Activated gamma-delta T cell treated with Interleukin-2 at 50 U/mL for 16 hours (primary cell): ENCODE measurements around the gene NCR3LG1.

Experiments
- DNase-seq: peaks from one replicate; pipeline ENCODE4 v3.0.0-alpha.2; 2020

The NCR3LG1 gene

GRCh38 chr11:17394743-17395390 is 43.3 kb downstream of the NCR3LG1 start:
- DNase-seq, result no peak

- DNase-seq, result no peak
Measured at GRCh38 chr11:17395554-17395961, 44.0 kb downstream of the NCR3LG1 start.

- DNase-seq, result no peak
Measured at GRCh38 chr11:17395978-17396377, 44.4 kb downstream of the NCR3LG1 start.

- no peak for DNase-seq
Measured at GRCh38 chr11:17396598-17397310, 45.2 kb downstream of the NCR3LG1 start.

- no peak for DNase-seq
Measured at GRCh38 chr11:17397311-17398002, 45.9 kb downstream of the NCR3LG1 start.

- no peak for DNase-seq
Measured at GRCh38 chr11:17399236-17399635, 47.6 kb downstream of the NCR3LG1 start.

- no peak for DNase-seq
Measured at GRCh38 chr11:17400048-17400775, 48.6 kb downstream of the NCR3LG1 start.

- DNase-seq, result no peak
Measured at GRCh38 chr11:17401316-17401715, 49.7 kb downstream of the NCR3LG1 start.

- DNase-seq, result no peak
Measured at GRCh38 chr11:17401841-17402240, 50.2 kb downstream of the NCR3LG1 start.

GRCh38 chr11:17402486-17402885 is 50.9 kb downstream of the NCR3LG1 start:
- DNase-seq, result no peak

- no peak for DNase-seq
Measured at GRCh38 chr11:17403980-17404759, 52.6 kb downstream of the NCR3LG1 start.

GRCh38 chr11:17405232-17406005 is 53.8 kb downstream of the NCR3LG1 start:
- DNase-seq, result no peak

- no peak for DNase-seq
Measured at GRCh38 chr11:17406082-17406817, 54.6 kb downstream of the NCR3LG1 start.

- DNase-seq, result no peak
Measured at GRCh38 chr11:17406818-17407149, 55.2 kb downstream of the NCR3LG1 start.

- DNase-seq, result no peak
Measured at GRCh38 chr11:17407575-17407974, 56.0 kb downstream of the NCR3LG1 start.

- no peak for DNase-seq
Measured at GRCh38 chr11:17408026-17408425, 56.4 kb downstream of the NCR3LG1 start.

GRCh38 chr11:17408641-17409040 is 57.0 kb downstream of the NCR3LG1 start:
- no peak for DNase-seq

- no peak for DNase-seq
Measured at GRCh38 chr11:17410606-17411379, 59.2 kb downstream of the NCR3LG1 start.

- no peak for DNase-seq
Measured at GRCh38 chr11:17411418-17411817, 59.8 kb downstream of the NCR3LG1 start.

- DNase-seq, result no peak
Measured at GRCh38 chr11:17412488-17413180, 61.0 kb downstream of the NCR3LG1 start.
